Measurements from ENCODE around the gene MAPKBP1.

MAPKBP1 gene

DNA sequence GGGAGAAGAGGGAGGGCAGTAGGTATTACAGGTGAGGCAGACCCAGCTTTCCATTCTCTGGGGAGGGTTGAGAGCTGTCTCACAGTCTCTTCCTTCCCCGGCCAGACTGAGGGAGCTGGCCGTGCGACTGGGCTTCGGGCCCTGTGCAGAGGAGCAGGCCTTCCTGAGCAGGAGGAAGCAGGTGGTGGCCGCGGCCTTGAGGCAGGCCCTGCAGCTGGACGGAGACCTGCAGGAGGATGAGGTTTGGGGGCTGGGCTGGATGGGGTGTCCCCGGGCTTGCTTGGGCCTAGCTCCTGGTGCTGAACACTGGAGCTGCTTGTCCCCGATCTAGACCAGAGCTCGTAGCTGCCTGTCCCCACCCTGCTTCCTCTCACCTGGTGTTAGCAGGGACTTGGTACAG is 69.3 kb downstream of the MAPKBP1 start:
- Histone ChIP-seq H3K4me3 (ENCODE audit: low read depth, low read length) (no peak overlapping the region), H3K27me3 (no peaks in the 10 kb centered on the region), H3K4me1 (peaks cover 7% of the 10 kb centered on the region), H3K36me3 (no peaks in the 10 kb centered on the region), H3K9me3 (no peaks in the 10 kb centered on the region)
- no peak for DNase-seq
- TF ChIP-seq, protein P1, sequence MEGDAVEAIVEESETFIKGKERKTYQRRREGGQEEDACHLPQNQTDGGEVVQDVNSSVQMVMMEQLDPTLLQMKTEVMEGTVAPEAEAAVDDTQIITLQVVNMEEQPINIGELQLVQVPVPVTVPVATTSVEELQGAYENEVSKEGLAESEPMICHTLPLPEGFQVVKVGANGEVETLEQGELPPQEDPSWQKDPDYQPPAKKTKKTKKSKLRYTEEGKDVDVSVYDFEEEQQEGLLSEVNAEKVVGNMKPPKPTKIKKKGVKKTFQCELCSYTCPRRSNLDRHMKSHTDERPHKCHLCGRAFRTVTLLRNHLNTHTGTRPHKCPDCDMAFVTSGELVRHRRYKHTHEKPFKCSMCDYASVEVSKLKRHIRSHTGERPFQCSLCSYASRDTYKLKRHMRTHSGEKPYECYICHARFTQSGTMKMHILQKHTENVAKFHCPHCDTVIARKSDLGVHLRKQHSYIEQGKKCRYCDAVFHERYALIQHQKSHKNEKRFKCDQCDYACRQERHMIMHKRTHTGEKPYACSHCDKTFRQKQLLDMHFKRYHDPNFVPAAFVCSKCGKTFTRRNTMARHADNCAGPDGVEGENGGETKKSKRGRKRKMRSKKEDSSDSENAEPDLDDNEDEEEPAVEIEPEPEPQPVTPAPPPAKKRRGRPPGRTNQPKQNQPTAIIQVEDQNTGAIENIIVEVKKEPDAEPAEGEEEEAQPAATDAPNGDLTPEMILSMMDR (IDR thresholded peaks at IDR 0.05; ENCODE audit: low read depth, low read length): no peak

DNA sequence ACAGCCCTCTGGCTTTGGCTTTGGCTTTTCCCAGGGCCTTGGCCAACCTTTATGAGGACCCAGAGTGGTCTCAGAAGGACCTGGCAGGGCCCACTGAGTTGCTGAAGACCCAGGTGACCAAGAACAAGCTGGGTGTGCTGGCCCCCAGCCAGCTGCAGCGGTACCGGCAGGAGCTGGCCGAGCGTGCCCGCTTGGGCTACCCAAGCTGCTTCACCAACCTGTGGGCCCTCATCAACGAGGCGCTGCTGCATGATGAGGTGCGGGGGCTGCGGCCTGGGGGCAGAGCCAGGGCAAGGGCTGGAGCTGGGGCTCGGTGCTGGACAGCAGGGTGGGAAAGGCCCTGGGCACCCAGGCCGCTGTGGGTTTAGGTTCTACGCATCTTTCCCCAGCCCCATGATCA is 70.5 kb downstream of the MAPKBP1 start:
- TF ChIP-seq, protein P1 (IDR thresholded peaks at IDR 0.05; ENCODE audit: low read depth, low read length): no peak
- no peaks in the 10 kb centered on the region for H3K36me3 ChIP-seq
- no peak for DNase-seq
- peaks cover 7% of the 10 kb centered on the region for H3K4me1 ChIP-seq
- H3K9me3 ChIP-seq: no peaks in the 10 kb centered on the region
- no peak overlapping the region for H3K4me3 ChIP-seq (ENCODE audit: low read depth, low read length)
- no peaks in the 10 kb centered on the region for H3K27me3 ChIP-seq

DNA sequence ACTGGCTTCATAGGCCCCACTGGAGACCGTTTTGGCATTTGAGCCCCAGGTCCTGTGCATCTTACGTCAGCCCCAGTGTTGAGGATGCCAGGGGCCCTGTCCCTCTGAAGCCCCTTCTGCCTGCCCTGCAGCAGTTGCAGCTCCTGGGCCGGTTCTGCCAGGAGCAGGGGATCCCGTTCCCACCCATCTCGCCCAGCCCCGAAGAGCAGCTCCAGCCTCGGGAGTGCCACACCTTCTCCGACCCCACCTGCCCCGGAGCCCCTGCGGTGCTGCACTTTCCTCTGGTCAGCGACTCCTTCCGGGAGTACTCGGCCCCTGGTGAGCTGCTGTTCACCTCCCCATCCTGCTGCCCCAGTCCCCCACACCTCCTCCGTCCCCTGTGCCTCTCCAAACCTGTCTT is 72.9 kb downstream of the MAPKBP1 start:
- H3K36me3 ChIP-seq: no peaks in the 10 kb centered on the region
- DNase-seq: no peak
- TF ChIP-seq, protein P1 (IDR thresholded peaks at IDR 0.05; ENCODE audit: low read depth, low read length): no peak
- H3K27me3 ChIP-seq: no peaks in the 10 kb centered on the region
- H3K9me3 ChIP-seq: no peaks in the 10 kb centered on the region
- H3K4me1 ChIP-seq: no peaks in the 10 kb centered on the region; the same call in 1 of the 2 replicates
- no peak overlapping the region for H3K4me3 ChIP-seq (ENCODE audit: low read depth, low read length)

DNA sequence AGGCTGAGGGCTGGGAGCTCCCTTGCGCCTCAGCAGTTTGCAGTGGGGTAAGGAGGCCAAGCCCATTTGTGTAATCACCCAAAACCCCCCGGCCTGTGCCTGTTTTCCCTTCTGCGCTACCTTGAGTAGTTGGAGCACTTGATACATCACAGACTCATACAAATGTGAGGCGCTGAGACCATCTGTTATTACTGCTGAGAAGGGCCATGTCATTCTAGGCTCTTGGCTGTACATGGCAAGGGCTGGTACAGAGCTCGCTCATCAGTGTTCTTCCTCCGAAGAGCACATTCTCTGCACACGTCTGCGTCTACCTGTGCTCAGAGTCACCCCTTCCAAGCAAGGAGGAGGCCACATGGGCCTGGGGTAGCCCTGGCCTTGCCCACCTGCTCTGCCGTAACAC is 73.7 kb downstream of the MAPKBP1 start:
- Histone ChIP-seq H3K9me3 (no peaks in the 10 kb centered on the region), H3K27me3 (no peaks in the 10 kb centered on the region), H3K36me3 (no peaks in the 10 kb centered on the region), H3K4me3 (ENCODE audit: low read depth, low read length) (no peak overlapping the region), H3K4me1 (no peaks in the 10 kb centered on the region; the same call in 1 of the 2 replicates)
- TF ChIP-seq, protein P1 (IDR thresholded peaks at IDR 0.05; ENCODE audit: low read depth, low read length): no peak
- no peak for DNase-seq

DNA sequence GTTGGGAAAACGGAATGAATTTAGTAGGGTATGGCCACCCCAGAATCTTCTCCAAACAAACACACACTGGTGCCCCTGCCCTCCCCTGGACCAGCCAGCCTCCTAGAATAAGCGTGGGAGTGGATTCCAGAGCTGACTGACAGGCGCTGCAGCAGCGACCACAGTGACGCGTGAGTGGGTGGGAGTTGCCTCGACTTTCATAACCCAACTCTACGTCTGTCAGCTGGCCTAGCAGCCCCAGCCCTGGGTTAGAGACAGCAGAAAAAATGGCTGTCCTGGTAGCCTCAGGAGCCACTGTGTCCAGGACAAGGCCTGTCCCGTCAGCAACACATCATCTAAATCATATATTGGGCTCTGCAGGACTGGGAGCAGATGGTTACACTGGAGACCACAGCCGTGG is 74.3 kb downstream of the MAPKBP1 start:
- Histone ChIP-seq H3K9me3 (no peaks in the 10 kb centered on the region), H3K4me3 (ENCODE audit: low read depth, low read length) (no peak overlapping the region), H3K27me3 (no peaks in the 10 kb centered on the region), H3K4me1 (no peaks in the 10 kb centered on the region; the same call in 1 of the 2 replicates), H3K36me3 (no peaks in the 10 kb centered on the region)
- TF ChIP-seq, protein P1 (IDR thresholded peaks at IDR 0.05; ENCODE audit: low read depth, low read length): no peak
- DNase-seq: no peak

DNA sequence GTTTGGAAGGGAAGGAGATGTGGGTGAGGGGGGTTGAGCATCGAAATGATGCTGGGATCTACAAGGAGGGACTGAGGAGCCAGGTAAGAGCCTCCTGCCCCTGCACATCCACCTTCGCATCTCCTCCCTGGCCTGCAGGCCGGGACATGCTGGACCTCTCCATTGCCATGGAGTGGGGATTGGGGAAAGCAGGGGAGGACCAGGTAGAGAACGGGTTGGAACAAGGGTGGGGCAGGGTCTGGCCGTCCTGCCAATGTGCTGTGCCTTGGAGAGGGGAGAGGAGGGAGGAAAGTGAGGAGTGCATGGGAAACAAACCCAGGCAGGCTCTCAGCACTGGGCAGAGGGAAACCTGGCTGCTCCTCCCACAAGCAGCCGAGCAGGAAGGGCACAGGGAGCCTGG is 74.9 kb downstream of the MAPKBP1 start:
- TF ChIP-seq, protein P1 (IDR thresholded peaks at IDR 0.05; ENCODE audit: low read depth, low read length): no peak
- H3K4me1 ChIP-seq: no peaks in the 10 kb centered on the region; the same call in 1 of the 2 replicates
- H3K27me3 ChIP-seq: no peaks in the 10 kb centered on the region
- no peak for DNase-seq
- no peak overlapping the region for H3K4me3 ChIP-seq (ENCODE audit: low read depth, low read length)
- no peaks in the 10 kb centered on the region for H3K36me3 ChIP-seq
- no peaks in the 10 kb centered on the region for H3K9me3 ChIP-seq

Measured in BE2C (cell line).